ENCODE measurements around the gene SPIB. TPM values are rescaled to one million over a fixed set of nuclear protein-coding genes. Genes with fewer than 3 reads are reported as not detected.

Gene SPIB
- total and polyA plus RNA-seq, 2 experiments from 2014 or later = 12.6 to 17.5 TPM

GRCh38 chr19:50430888-50431342 is 12.2 kb downstream of the SPIB start:
- no peaks in the 10 kb centered on the region; the same call in 1 of the 2 replicates for H4K20me1 ChIP-seq (replicated peaks; ENCODE audit: insufficient read depth)

GRCh38 chr19:50431343-50432220 is 12.8 kb downstream of the SPIB start:
- Histone ChIP-seq H4K20me1 (replicated peaks; ENCODE audit: insufficient read depth) (no peaks in the 10 kb centered on the region; the same call in 1 of the 2 replicates), H3K4me3 (peak overlapping the region; percentile 84), H3K36me3 (ENCODE audit: insufficient read depth) (no peaks in the 10 kb centered on the region), H2AFZ (peak overlapping the region; percentile 89; the same call in 1 of the 2 replicates), H3F3A (replicated peaks; ENCODE audit: low read depth) (peaks cover 20% of the 10 kb centered on the region; the same call in 1 of the 2 replicates), H3K4me1 (ENCODE audit: insufficient read depth) (peaks cover 29% of the 10 kb centered on the region), H3K27ac (ENCODE audit: low read depth) (no peak overlapping the region), H3K4me2 (peak overlapping the region; percentile 99), H3K9me2 (ENCODE audit: insufficient read depth) (no peaks in the 10 kb centered on the region), H3K79me2 (replicated peaks; ENCODE audit: insufficient read depth) (no peaks in the 10 kb centered on the region), H3K27me3 (ENCODE audit: insufficient read depth) (peaks cover 26% of the 10 kb centered on the region)
- peaks cover 20% of the 10 kb centered on the region for H3K27me3 Mint-ChIP-seq (ENCODE audit: insufficient read depth, low read depth, poor library complexity)
- peak overlapping the region; percentile 86 for H3K27ac Mint-ChIP-seq
- peak; percentile 93 for DNase-seq (ENCODE audit: low spot score)
- peaks cover 2% of the 10 kb centered on the region for H3K9me3 Mint-ChIP-seq
- no peak for TF ChIP-seq CTCF (conservative IDR thresholded peaks at IDR 0.05; ENCODE audit: low read depth in 2 of 2)
- no peak for TF ChIP-seq NANOG (IDR thresholded peaks at IDR 0.05; ENCODE audit: borderline replicate concordance)
- TF ChIP-seq POLR2AphosphoS5 (IDR thresholded peaks at IDR 0.05; ENCODE audit: low read depth) = peak; percentile 56; the same call in 1 of the 2 replicates
- no peak for TF ChIP-seq EZH2phosphoT487 (IDR thresholded peaks at IDR 0.05; ENCODE audit: unreplicated experiment)
- no peak for TF ChIP-seq ETS1 (IDR thresholded peaks at IDR 0.05)
- TF ChIP-seq JUNB (IDR thresholded peaks at IDR 0.05; ENCODE audit: unreplicated experiment) = no peak
- TF ChIP-seq ZNF114 (CRISPR knock-in tag; IDR thresholded peaks at IDR 0.05) = no peak
- peak; percentile 93 for TF ChIP-seq CREB1 (CRISPR knock-in tag; IDR thresholded peaks at IDR 0.05; ENCODE audit: low read depth)
- H3K4me3 Mint-ChIP-seq = peak overlapping the region; percentile 82
- peaks cover 19% of the 10 kb centered on the region for H3K4me1 Mint-ChIP-seq
- H3K36me3 Mint-ChIP-seq (ENCODE audit: low read depth) = peaks cover 6% of the 10 kb centered on the region; the same call in 1 of the 3 replicates
- ATAC-seq = peak; percentile 81

More at GRCh38 chr19:50430888-50431342, 12.2 kb downstream of the SPIB start:
- Mint-ChIP-seq H3K9me3 (no peaks in the 10 kb centered on the region; the same call in 2 of the 3 replicates), H3K4me1 (peaks cover 19% of the 10 kb centered on the region), H3K4me3 (peak overlapping the region; percentile 82), H3K36me3 (ENCODE audit: low read depth) (0 out of 3 replicates have a peak, but pooled peaks cover 6% of the 10 kb centered on the region), H3K27ac (no peak overlapping the region; the same call in 1 of the 2 replicates), H3K27me3 (ENCODE audit: insufficient read depth, low read depth, poor library complexity) (peaks cover 20% of the 10 kb centered on the region)
- H3K4me3 ChIP-seq = peak overlapping the region; percentile 84
- peak overlapping the region; percentile 89; the same call in 1 of the 2 replicates for H2AFZ ChIP-seq
- H3F3A ChIP-seq (replicated peaks; ENCODE audit: low read depth) = peaks cover 20% of the 10 kb centered on the region; the same call in 1 of the 2 replicates
- no peak overlapping the region for H3K27ac ChIP-seq (ENCODE audit: low read depth)
- ATAC-seq (no peak), DNase-seq (ENCODE audit: low spot score) (peak; percentile 25)
- H3K79me2 ChIP-seq (replicated peaks; ENCODE audit: insufficient read depth) = no peaks in the 10 kb centered on the region
- no peaks in the 10 kb centered on the region for H3K9me2 ChIP-seq (ENCODE audit: insufficient read depth)
- peak overlapping the region; percentile 88 for H3K4me2 ChIP-seq
- H3K27me3 ChIP-seq (ENCODE audit: insufficient read depth) = peaks cover 26% of the 10 kb centered on the region
- no peaks in the 10 kb centered on the region for H3K36me3 ChIP-seq (ENCODE audit: insufficient read depth)
- H3K4me1 ChIP-seq (ENCODE audit: insufficient read depth) = peaks cover 29% of the 10 kb centered on the region
- TF ChIP-seq NANOG (IDR thresholded peaks at IDR 0.05; ENCODE audit: borderline replicate concordance) (no peak), EZH2phosphoT487 (IDR thresholded peaks at IDR 0.05; ENCODE audit: unreplicated experiment) (no peak), EZH2 (IDR thresholded peaks at IDR 0.05; ENCODE audit: low read depth, unreplicated experiment) (no peak), ETS1 (IDR thresholded peaks at IDR 0.05) (no peak)
